ENCODE data around the gene MAP1B.

GRCh38 chr5:72226950-72227349 is 119.7 kb downstream of the MAP1B start:
- TF ChIP-seq CTCF (conservative IDR thresholded peaks at IDR 0.05) (no peak), EZH2 (IDR thresholded peaks at IDR 0.05; ENCODE audit: low read depth) (no peak)
